GM12878 (cell line): ENCODE measurements around the gene PRR15L. TPM values are rescaled to one million over a fixed set of nuclear protein-coding genes. Genes with fewer than 3 reads are reported as not detected.

Experiments
- ATAC-seq: fragments of 200-7000 bp; cut with Tn5 transposase; 3 replicates; pipeline ENCODE4 v1.9.1; 2020; ENCODE audit warnings: mild to moderate bottlenecking, moderate library complexity
- BruUV-seq: library from RNA; stranded (reverse); fragments of 400-500 nt; replicated peaks from 2 replicates; lab custom pipeline; 2021; lab: Mats Ljungman, UMichigan
- CTCF ChIA-PET: fragments of 300-600 bp; sonication (Branson Sonifier 250); formaldehyde crosslinking; extraction: SDS; loops from one replicate; lab custom pipeline; 2021; ENCODE audit warnings: inconsistent platforms; lab: Yijun Ruan, JAX
- POLR2A ChIA-PET: fragments of 350-600 bp; formaldehyde crosslinking; extraction: SDS; loops from one replicate; lab custom pipeline; 2021; ENCODE audit warnings: inconsistent platforms; lab: Charles Lee
- RAD21 ChIA-PET: fragments of 300-600 bp; sonication (Branson Sonifier 250); formaldehyde crosslinking; loops from one replicate; lab custom pipeline; 2023; ENCODE audit warnings: antibody characterized with exemption; ENCODE audit not compliant: unreplicated experiment; lab: Charles Lee
- SMC1A ChIA-PET: fragments of 300-600 bp; sonication (Branson Sonifier 250); formaldehyde crosslinking; loops from one replicate; lab custom pipeline; 2023; ENCODE audit not compliant: unreplicated experiment, uncharacterized antibody; lab: Charles Lee
- DNase-seq: peaks from one replicate; pipeline ENCODE4 v3.0.0-alpha.2; 2011; ENCODE audit warnings: low read depth, low spot score
- FAIRE-seq: peaks from 3 replicates; lab custom pipeline; 2011; peaks lifted over from hg19 to GRCh38; lab: Jason Lieb, UNC
- H2AFZ ChIP-seq: 2 replicates; pipeline ENCODE4 v1.6.0; 2011; ENCODE audit warnings: low read depth, low read length, control low read depth; ENCODE audit not compliant: control insufficient read depth
- H3K27ac ChIP-seq: 2 replicates; pipeline ENCODE4 v1.5.1; 2011; ENCODE audit warnings: control low read depth; ENCODE audit not compliant: control insufficient read depth, insufficient read depth
- H3K27me3 ChIP-seq, 2 experiments: replicated peaks in 1 of 2; 2 replicates each; pipeline versions ENCODE4 v1.6.0 to v1.6.1; 2011; ENCODE audit warnings: low read length in 1 of 2; ENCODE audit not compliant: control insufficient read depth in 2 of 2, insufficient read depth in 2 of 2
- H3K36me3 ChIP-seq, 2 experiments: 2 replicates each; pipeline ENCODE4 v1.5.1; 2011; ENCODE audit warnings: low read length in 1 of 2; ENCODE audit not compliant: control insufficient read depth in 2 of 2, insufficient read depth in 2 of 2
- H3K4me1 ChIP-seq: 2 replicates; pipeline ENCODE4 v1.6.1; 2011; ENCODE audit warnings: mild to moderate bottlenecking, low read length, moderate library complexity, mixed read lengths; ENCODE audit not compliant: control insufficient read depth, insufficient read depth
- H3K4me2 ChIP-seq: 2 replicates; pipeline ENCODE4 v1.6.0; 2011; ENCODE audit warnings: control low read depth; ENCODE audit not compliant: control insufficient read depth, insufficient read depth
- H3K4me3 ChIP-seq: fragments of 200-600 bp; sonication (generic); 2 replicates; pipeline ENCODE4 v1.5.1; 2016
- H3K79me2 ChIP-seq: 2 replicates; pipeline ENCODE4 v1.6.0; 2011; ENCODE audit warnings: low read length; ENCODE audit not compliant: control insufficient read depth, insufficient read depth
- H3K9ac ChIP-seq: 2 replicates; pipeline ENCODE4 v1.8.0; 2011; ENCODE audit warnings: low read length, control low read depth, mixed read lengths; ENCODE audit not compliant: control insufficient read depth, insufficient read depth
- H3K9me3 ChIP-seq: replicated peaks from 3 replicates; pipeline ENCODE4 v1.5.1; 2011; ENCODE audit warnings: mild to moderate bottlenecking, low read length; ENCODE audit not compliant: control insufficient read depth, insufficient read depth
- H4K20me1 ChIP-seq: 2 replicates; pipeline ENCODE4 v1.6.0; 2011; ENCODE audit not compliant: control insufficient read depth, insufficient read depth
- BACH1 ChIP-seq: fragments of 450-650 bp; IDR thresholded peaks from 2 replicates; pipeline ENCODE4 v1.6.1; 2017; ENCODE audit warnings: mild to moderate bottlenecking, borderline replicate concordance
- BRCA1 ChIP-seq: IDR thresholded peaks from 2 replicates; pipeline ENCODE4 v1.6.1; 2011; ENCODE audit warnings: low read depth, low read length, improper control_type of control experiment
- CHD2 ChIP-seq: IDR thresholded peaks from 2 replicates; pipeline ENCODE4 v1.6.1; 2011; ENCODE audit warnings: low read depth, low read length, improper control_type of control experiment, borderline replicate concordance
- EZH2 ChIP-seq: IDR thresholded peaks from 2 replicates; pipeline ENCODE4 v1.6.1; 2012; ENCODE audit warnings: low read depth, mild to moderate bottlenecking, control low read depth, inconsistent platforms, low read length, borderline replicate concordance; ENCODE audit not compliant: control insufficient read depth
- LARP7 ChIP-seq: fragments of 450-650 bp; IDR thresholded peaks from 2 replicates; pipeline ENCODE4 v1.6.1; 2017; ENCODE audit warnings: mild to moderate bottlenecking
- POLR2A ChIP-seq: IDR thresholded peaks from 2 replicates; pipeline ENCODE4 v1.6.1; 2011; ENCODE audit warnings: low read depth, mild to moderate bottlenecking, low read length
- ZBED1 ChIP-seq: IDR thresholded peaks from 2 replicates; pipeline ENCODE4 v1.6.1; 2016; ENCODE audit warnings: borderline replicate concordance
- WGBS: methylation state at CpG from one replicate; pipeline ENCODE4 v1.1.6; 2016; ENCODE audit warnings: low lambda C conversion rate; ENCODE audit not compliant: insufficient replicate concordance, insufficient coverage; ENCODE audit errors: missing lambda C conversion rate; 5-methylcytosine and 5-hydroxymethylcytosine counted together
- in situ Hi-C: fragments of 300-500 bp; cut with MboI; formaldehyde crosslinking; loops from 9 replicates; pipeline ENCODE4 v1.14.3; 2018; ENCODE audit warnings: mixed read lengths
- intact Hi-C: fragments of 100-400 bp; cut with micrococcal nuclease; formaldehyde crosslinking; loops from one replicate; pipeline ENCODE4 v1.14.2; 2022; ENCODE audit not compliant: unreplicated experiment
- polyA plus RNA-seq, 11 experiments: library from polyadenylated mRNA; depleted of rRNA in 4 of 11; unstranded in 6 of 11; stranded (reverse) in 5 of 11; fragments of >200 nt; fragmentation: Nextera tagmentation in 4 of 11; fragmentation: Illumina TruSeq in 1 of 11; extraction: Ambion mirVana in 4 of 11; extraction: Trizol in 1 of 11; gene quantifications; 1 replicate in 1 of 11; 2 replicates in 10 of 11; pipeline versions ENCODE4 v1.2.1 to v1.2.3, GENCODE V29; 2011 to 2016; ENCODE audit warnings: inconsistent platforms in 2 of 11, missing spikeins in 2 of 11, low read depth in 1 of 11
- total RNA-seq, 4 experiments: library from RNA; depleted of rRNA in 3 of 4; stranded (reverse); fragments of >200 nt in 3 of 4; fragmentation: Illumina TruSeq in 1 of 4; extraction: Trizol in 1 of 4; gene quantifications; 2 replicates each; pipeline versions ENCODE4 v1.2.1 to v1.2.3, GENCODE V29; 2013 to 2021
- TF ChIP-seq, protein P1 (sequence below): fragments of 150-350 bp; IDR thresholded peaks from 2 replicates; pipeline ENCODE4 v1.6.1; 2016; ENCODE audit warnings: low read depth, low read length
- TF ChIP-seq, protein P2 (sequence below): fragments of 450-650 bp; IDR thresholded peaks from 2 replicates; pipeline ENCODE4 v1.6.1; 2017; ENCODE audit warnings: mild to moderate bottlenecking, moderate library complexity

PRR15L gene
- total and polyA plus RNA-seq, 10 of the 15 experiments (the other 5 are each of a cell fraction or from before 2014, with no cell fraction given): 0.11 to 0.18 TPM; not detected in 8

DNA sequence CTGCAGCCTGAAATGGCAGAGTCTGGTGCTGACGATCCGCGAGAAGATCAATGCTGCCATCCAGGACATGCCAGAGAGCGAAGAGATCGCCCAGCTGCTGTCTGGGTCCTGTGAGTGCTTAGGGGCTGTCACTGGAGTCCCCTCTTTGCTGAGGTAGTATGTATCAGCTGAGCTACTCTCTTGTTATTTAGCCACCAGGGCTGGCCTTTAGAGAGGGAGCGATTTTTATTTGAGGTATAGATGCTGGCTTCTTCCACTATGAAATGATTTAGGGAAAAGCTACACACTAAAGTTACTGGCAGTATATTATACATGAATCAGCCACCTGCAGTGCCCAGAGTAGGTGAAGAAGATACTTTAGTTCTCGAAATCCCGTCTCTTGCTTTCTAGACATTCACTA lies 15.9 kb upstream of the PRR15L start:
- Histone ChIP-seq H3K79me2 (peaks cover 20% of the 10 kb centered on the region), H3K36me3 (peaks cover 15 to 26% of the 10 kb centered on the region in 2 experiments), H4K20me1 (no peaks in the 10 kb centered on the region), H3K27ac (no peak overlapping the region), H3K4me2 (no peak overlapping the region; the same call in 1 of the 2 replicates)
- ChIA-PET RAD21 (interaction anchor here (1.1 to 7.9 kb wide), 3 partner anchors 24 to 45 kb away, joined by 3 to 80 read pairs (median 4); no protein-coding TSS in a partner anchor), SMC1A (interaction anchor here (1.1 to 17.2 kb wide), 4 partner anchors 12 to 81 kb away, joined by 3 to 332 read pairs (median 72); no protein-coding TSS in a partner anchor)
- 93% methylated on average over 8 of the region's 8 CpGs for WGBS
- no peak for ATAC-seq
- BruUV-seq: no TSS peak
- TF ChIP-seq LARP7 (no peak), POLR2A (no peak), BACH1 (no peak), CHD2 (no peak), EZH2 (no peak), ZBED1 (no peak), BRCA1 (no peak)
- TF ChIP-seq, protein P1, sequence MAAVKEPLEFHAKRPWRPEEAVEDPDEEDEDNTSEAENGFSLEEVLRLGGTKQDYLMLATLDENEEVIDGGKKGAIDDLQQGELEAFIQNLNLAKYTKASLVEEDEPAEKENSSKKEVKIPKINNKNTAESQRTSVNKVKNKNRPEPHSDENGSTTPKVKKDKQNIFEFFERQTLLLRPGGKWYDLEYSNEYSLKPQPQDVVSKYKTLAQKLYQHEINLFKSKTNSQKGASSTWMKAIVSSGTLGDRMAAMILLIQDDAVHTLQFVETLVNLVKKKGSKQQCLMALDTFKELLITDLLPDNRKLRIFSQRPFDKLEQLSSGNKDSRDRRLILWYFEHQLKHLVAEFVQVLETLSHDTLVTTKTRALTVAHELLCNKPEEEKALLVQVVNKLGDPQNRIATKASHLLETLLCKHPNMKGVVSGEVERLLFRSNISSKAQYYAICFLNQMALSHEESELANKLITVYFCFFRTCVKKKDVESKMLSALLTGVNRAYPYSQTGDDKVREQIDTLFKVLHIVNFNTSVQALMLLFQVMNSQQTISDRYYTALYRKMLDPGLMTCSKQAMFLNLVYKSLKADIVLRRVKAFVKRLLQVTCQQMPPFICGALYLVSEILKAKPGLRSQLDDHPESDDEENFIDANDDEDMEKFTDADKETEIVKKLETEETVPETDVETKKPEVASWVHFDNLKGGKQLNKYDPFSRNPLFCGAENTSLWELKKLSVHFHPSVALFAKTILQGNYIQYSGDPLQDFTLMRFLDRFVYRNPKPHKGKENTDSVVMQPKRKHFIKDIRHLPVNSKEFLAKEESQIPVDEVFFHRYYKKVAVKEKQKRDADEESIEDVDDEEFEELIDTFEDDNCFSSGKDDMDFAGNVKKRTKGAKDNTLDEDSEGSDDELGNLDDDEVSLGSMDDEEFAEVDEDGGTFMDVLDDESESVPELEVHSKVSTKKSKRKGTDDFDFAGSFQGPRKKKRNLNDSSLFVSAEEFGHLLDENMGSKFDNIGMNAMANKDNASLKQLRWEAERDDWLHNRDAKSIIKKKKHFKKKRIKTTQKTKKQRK: no peak
- TF ChIP-seq, protein P2, sequence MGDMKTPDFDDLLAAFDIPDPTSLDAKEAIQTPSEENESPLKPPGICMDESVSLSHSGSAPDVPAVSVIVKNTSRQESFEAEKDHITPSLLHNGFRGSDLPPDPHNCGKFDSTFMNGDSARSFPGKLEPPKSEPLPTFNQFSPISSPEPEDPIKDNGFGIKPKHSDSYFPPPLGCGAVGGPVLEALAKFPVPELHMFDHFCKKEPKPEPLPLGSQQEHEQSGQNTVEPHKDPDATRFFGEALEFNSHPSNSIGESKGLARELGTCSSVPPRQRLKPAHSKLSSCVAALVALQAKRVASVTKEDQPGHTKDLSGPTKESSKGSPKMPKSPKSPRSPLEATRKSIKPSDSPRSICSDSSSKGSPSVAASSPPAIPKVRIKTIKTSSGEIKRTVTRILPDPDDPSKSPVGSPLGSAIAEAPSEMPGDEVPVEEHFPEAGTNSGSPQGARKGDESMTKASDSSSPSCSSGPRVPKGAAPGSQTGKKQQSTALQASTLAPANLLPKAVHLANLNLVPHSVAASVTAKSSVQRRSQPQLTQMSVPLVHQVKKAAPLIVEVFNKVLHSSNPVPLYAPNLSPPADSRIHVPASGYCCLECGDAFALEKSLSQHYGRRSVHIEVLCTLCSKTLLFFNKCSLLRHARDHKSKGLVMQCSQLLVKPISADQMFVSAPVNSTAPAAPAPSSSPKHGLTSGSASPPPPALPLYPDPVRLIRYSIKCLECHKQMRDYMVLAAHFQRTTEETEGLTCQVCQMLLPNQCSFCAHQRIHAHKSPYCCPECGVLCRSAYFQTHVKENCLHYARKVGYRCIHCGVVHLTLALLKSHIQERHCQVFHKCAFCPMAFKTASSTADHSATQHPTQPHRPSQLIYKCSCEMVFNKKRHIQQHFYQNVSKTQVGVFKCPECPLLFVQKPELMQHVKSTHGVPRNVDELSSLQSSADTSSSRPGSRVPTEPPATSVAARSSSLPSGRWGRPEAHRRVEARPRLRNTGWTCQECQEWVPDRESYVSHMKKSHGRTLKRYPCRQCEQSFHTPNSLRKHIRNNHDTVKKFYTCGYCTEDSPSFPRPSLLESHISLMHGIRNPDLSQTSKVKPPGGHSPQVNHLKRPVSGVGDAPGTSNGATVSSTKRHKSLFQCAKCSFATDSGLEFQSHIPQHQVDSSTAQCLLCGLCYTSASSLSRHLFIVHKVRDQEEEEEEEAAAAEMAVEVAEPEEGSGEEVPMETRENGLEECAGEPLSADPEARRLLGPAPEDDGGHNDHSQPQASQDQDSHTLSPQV: no peak
- TF ChIP-seq, all 136 proteins: peak for 0
- no peaks in the 10 kb centered on the region for H3K9me3 ChIP-seq
- H3K27me3 ChIP-seq: no peaks in the 10 kb centered on the region
- FAIRE-seq (no peak), DNase-seq (no peak)
- H2AFZ ChIP-seq: no peak overlapping the region
- ChIA-PET CTCF (interaction anchor here (0.5 to 14.3 kb wide), 7 partner anchors 18 to 135 kb away, joined by 3 to 463 read pairs (median 10); partner anchors contain the start of genes PNPO and PRR15L), POLR2A (interaction anchor here (4.6 kb wide), 1 partner anchor 33 kb away, joined by 55 read pairs; the partner anchor contains the start of gene PNPO)
- peaks cover 15% of the 10 kb centered on the region for H3K4me1 ChIP-seq
- in situ Hi-C loops (no loop called here), intact Hi-C loops (no loop called here)
- H3K9ac ChIP-seq: no peak overlapping the region
- no peak overlapping the region for H3K4me3 ChIP-seq
